Trophoblast cell (in vitro differentiated cells and primary cell): ENCODE measurements around the gene CFAP90.

Experiments used
- DNase-seq, 2 donors: peaks; one replicate each; pipeline ENCODE4 v3.0.0-alpha.2; 2016
- H2AFZ ChIP-seq: 2 replicates; pipeline ENCODE4 v1.6.1; 2013; ENCODE audit warnings: low read length, moderate library complexity, mild to moderate bottlenecking; ENCODE audit not compliant: insufficient read depth, poor library complexity
- H2AK5ac ChIP-seq: 2 replicates; pipeline ENCODE4 v1.6.1; 2013; ENCODE audit warnings: mild to moderate bottlenecking, low read length
- H2BK120ac ChIP-seq: 2 replicates; pipeline ENCODE4 v1.6.1; 2013; ENCODE audit warnings: low read length, mild to moderate bottlenecking, moderate library complexity; ENCODE audit not compliant: insufficient read depth, poor library complexity
- H2BK12ac ChIP-seq: 2 replicates; pipeline ENCODE4 v1.6.1; 2013; ENCODE audit warnings: mild to moderate bottlenecking, low read length, moderate library complexity
- H2BK5ac ChIP-seq: 2 replicates; pipeline ENCODE4 v1.6.1; 2013; ENCODE audit warnings: low read length, low read depth, moderate library complexity, mild to moderate bottlenecking; ENCODE audit not compliant: poor library complexity
- H3K14ac ChIP-seq: 2 replicates; pipeline ENCODE4 v1.6.1; 2013; ENCODE audit warnings: mild to moderate bottlenecking, low read length
- H3K18ac ChIP-seq: 2 replicates; pipeline ENCODE4 v1.6.1; 2013; ENCODE audit warnings: mild to moderate bottlenecking, low read length
- H3K23ac ChIP-seq: 2 replicates; pipeline ENCODE4 v1.6.1; 2013; ENCODE audit warnings: low read length
- H3K27ac ChIP-seq: 2 replicates; pipeline ENCODE4 v1.5.1; 2013; ENCODE audit warnings: low read depth, mild to moderate bottlenecking, inconsistent platforms, low read length, moderate library complexity
- H3K27me3 ChIP-seq: 2 replicates; pipeline ENCODE4 v1.6.1; 2013; ENCODE audit warnings: inconsistent platforms, mild to moderate bottlenecking, low read length, moderate library complexity; ENCODE audit not compliant: insufficient read depth
- H3K36me3 ChIP-seq, 2 experiments: 1 replicate in 1 of 2; 2 replicates in 1 of 2; pipeline ENCODE4 v1.6.1; 2013; ENCODE audit warnings: low read length in 2 of 2, mild to moderate bottlenecking in 2 of 2, moderate library complexity in 1 of 2; ENCODE audit not compliant: insufficient read depth in 2 of 2, control insufficient read depth in 1 of 2
- H3K4ac ChIP-seq: 2 replicates; pipeline ENCODE4 v1.6.1; 2013; ENCODE audit warnings: low read depth, mild to moderate bottlenecking, low read length, moderate library complexity
- H3K4me1 ChIP-seq, 2 experiments: 1 replicate in 1 of 2; 2 replicates in 1 of 2; pipeline ENCODE4 v1.6.1; 2013; ENCODE audit warnings: low read length in 2 of 2, mild to moderate bottlenecking in 2 of 2, moderate library complexity in 1 of 2; ENCODE audit not compliant: insufficient read depth in 2 of 2, control insufficient read depth in 1 of 2
- H3K4me2 ChIP-seq: 2 replicates; pipeline ENCODE4 v1.6.1; 2013; ENCODE audit warnings: inconsistent platforms, mild to moderate bottlenecking, low read length, moderate library complexity
- H3K4me3 ChIP-seq: 2 replicates; pipeline ENCODE4 v1.5.1; 2013; ENCODE audit warnings: mild to moderate bottlenecking, low read depth, low read length, inconsistent platforms
- H3K79me1 ChIP-seq: one replicate; pipeline ENCODE4 v1.6.1; 2013; ENCODE audit warnings: low read length
- H3K79me2 ChIP-seq: 2 replicates; pipeline ENCODE4 v1.6.1; 2013; ENCODE audit warnings: low read length, mild to moderate bottlenecking; ENCODE audit not compliant: control insufficient read depth, insufficient read depth, poor library complexity
- H3K9ac ChIP-seq: 2 replicates; pipeline ENCODE4 v1.6.1; 2013; ENCODE audit warnings: mild to moderate bottlenecking, low read length
- H3K9me3 ChIP-seq: 2 replicates; pipeline ENCODE4 v1.6.1; 2013; ENCODE audit warnings: low read depth, mild to moderate bottlenecking, control low read depth, inconsistent platforms, low read length; ENCODE audit not compliant: insufficient read depth
- H4K12ac ChIP-seq: 2 replicates; pipeline ENCODE4 v1.6.1; 2013; ENCODE audit warnings: low read depth, mild to moderate bottlenecking, low read length, moderate library complexity
- H4K8ac ChIP-seq: 2 replicates; pipeline ENCODE4 v1.6.1; 2013; ENCODE audit warnings: low read depth, mild to moderate bottlenecking, low read length, moderate library complexity
- H4K91ac ChIP-seq: one replicate; pipeline ENCODE4 v1.6.1; 2013; ENCODE audit warnings: low read depth, mild to moderate bottlenecking, low read length, moderate library complexity
- WGBS: extraction: QIAGEN DNeasy Blood & Tissue Kit; methylation state at CpG from one replicate; pipeline ENCODE4 v1.1.7; 2013; ENCODE audit warnings: missing lambda C conversion rate; ENCODE audit not compliant: insufficient read length, insufficient coverage; ENCODE audit errors: extremely low coverage; 5-methylcytosine and 5-hydroxymethylcytosine counted together

The CFAP90 gene

DNA sequence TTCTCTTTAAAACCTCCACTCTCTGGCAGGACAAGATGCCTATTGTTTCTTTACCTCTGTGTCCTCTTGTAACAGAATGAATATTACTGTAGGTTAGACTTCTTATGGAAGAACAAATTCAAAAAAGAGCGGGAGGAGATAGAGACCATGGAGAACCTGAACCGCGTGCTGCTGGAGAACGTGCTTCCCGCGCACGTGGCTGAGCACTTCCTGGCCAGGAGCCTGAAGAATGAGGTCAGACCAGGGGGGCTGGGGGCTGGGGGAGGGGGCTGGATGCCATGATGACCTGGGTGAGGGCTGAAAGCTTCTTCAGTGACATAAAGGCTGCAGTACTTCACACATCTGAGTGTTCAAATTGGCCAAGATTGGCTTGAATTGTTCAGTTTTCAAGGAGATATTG lies 61.4 kb downstream of the CFAP90 start:
- Histone ChIP-seq H2BK120ac (no peak overlapping the region), H4K12ac (no peak overlapping the region), H2AK5ac (no peak overlapping the region), H3K79me1 (no peaks in the 10 kb centered on the region), H3K4me3 (no peak overlapping the region), H3K14ac (no peak overlapping the region), H4K91ac (no peak overlapping the region), H3K27me3 (no peaks in the 10 kb centered on the region), H3K9ac (no peak overlapping the region), H4K8ac (no peak overlapping the region), H3K9me3 (peaks cover 6% of the 10 kb centered on the region), H3K79me2 (no peaks in the 10 kb centered on the region), H3K4me1 (no peaks in the 10 kb centered on the region), H2BK12ac (no peak overlapping the region), H3K23ac (no peak overlapping the region), H3K4ac (no peak overlapping the region), H3K36me3 (no peaks in the 10 kb centered on the region), H2BK5ac (no peak overlapping the region), H3K18ac (no peak overlapping the region), H3K4me2 (no peak overlapping the region), H3K27ac (no peak overlapping the region), H2AFZ (no peak overlapping the region)
- DNase-seq: no peak
- no CpG with 5 or more reads among the region's 7 CpGs for WGBS

DNA sequence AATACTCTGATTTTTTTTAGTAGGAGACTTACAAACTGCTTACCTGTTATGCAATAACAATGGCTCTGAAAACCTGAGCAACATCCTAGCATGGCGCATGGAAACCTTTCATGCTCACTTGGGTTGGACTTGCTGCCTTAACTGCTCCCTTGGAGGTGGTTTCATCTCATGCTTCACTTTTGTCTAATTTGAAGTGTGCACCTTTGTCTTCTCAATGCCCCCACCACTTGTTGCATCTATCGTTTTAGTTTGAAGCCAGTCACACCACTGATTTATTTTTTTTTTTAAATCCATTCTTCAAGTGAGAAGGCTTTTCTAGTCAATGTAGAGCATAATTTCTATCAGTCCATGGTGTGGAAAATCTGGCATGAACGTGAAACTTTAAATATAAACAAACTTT lies 63.2 kb downstream of the CFAP90 start:
- Histone ChIP-seq H3K27me3 (no peaks in the 10 kb centered on the region), H3K79me1 (no peaks in the 10 kb centered on the region), H3K18ac (no peak overlapping the region), H3K23ac (no peak overlapping the region), H3K14ac (no peak overlapping the region), H3K4me3 (no peak overlapping the region), H4K91ac (no peak overlapping the region), H3K4ac (no peak overlapping the region), H2BK120ac (no peak overlapping the region), H3K27ac (no peak overlapping the region), H3K79me2 (no peaks in the 10 kb centered on the region), H3K9ac (no peak overlapping the region), H2BK12ac (no peak overlapping the region), H4K8ac (no peak overlapping the region), H4K12ac (no peak overlapping the region), H3K4me1 (no peaks in the 10 kb centered on the region), H3K9me3 (peaks cover 4% of the 10 kb centered on the region), H2AFZ (no peak overlapping the region), H3K4me2 (no peak overlapping the region), H3K36me3 (no peaks in the 10 kb centered on the region), H2BK5ac (no peak overlapping the region), H2AK5ac (no peak overlapping the region)
- WGBS: no CpG with 5 or more reads among the region's 3 CpGs
- no peak for DNase-seq

DNA sequence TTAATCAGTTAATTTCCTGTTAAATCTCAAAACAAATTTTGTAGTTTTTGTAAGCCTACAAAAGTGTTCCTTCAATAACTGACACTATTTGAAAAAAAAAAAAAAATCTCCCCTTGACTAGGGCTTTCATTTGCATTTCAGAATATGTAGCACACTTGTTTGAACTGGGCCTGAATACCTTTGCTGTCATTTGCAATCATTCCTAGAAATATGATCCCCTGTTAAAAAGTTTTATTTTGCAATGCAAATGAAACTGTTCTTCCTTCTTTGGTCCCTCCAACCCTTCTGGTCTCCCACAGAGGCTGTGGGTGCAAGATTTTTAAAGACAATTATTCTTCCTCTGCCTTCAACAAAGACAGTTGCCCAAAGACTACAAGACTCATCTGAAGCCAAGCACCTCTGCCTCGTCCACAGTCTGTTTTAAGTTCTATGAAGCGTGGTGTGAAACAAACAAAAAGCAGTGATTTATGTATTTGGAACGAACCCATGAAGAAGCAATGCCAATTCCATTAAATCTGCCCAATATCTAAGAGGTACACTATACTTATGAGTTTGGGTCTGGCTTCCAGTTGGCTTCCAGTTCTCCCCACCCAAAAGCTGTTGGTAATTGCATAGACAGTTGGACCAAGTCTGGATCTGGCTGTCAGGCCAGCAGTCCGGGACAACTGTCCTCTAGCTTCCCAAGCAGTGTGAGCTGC lies 66.1 kb downstream of the CFAP90 start:
- H4K12ac ChIP-seq: no peak overlapping the region
- H2BK120ac ChIP-seq: no peak overlapping the region
- H3K14ac ChIP-seq: no peak overlapping the region
- no CpG with 5 or more reads among the region's 4 CpGs for WGBS
- H3K27me3 ChIP-seq: no peaks in the 10 kb centered on the region
- no peak overlapping the region for H3K4me2 ChIP-seq
- H3K23ac ChIP-seq: no peak overlapping the region
- DNase-seq: no peak
- no peak overlapping the region for H3K4ac ChIP-seq
- H3K9me3 ChIP-seq: peaks cover 2% of the 10 kb centered on the region
- H3K79me1 ChIP-seq: no peaks in the 10 kb centered on the region
- H3K4me3 ChIP-seq: no peak overlapping the region
- no peak overlapping the region for H2AK5ac ChIP-seq
- H2BK12ac ChIP-seq: no peak overlapping the region
- no peaks in the 10 kb centered on the region for H3K4me1 ChIP-seq
- no peak overlapping the region for H3K27ac ChIP-seq
- no peak overlapping the region for H4K91ac ChIP-seq
- H3K36me3 ChIP-seq: no peaks in the 10 kb centered on the region
- H2AFZ ChIP-seq: no peak overlapping the region
- no peak overlapping the region for H3K18ac ChIP-seq
- H3K9ac ChIP-seq: no peak overlapping the region
- H2BK5ac ChIP-seq: no peak overlapping the region
- no peaks in the 10 kb centered on the region for H3K79me2 ChIP-seq
- no peak overlapping the region for H4K8ac ChIP-seq

DNA sequence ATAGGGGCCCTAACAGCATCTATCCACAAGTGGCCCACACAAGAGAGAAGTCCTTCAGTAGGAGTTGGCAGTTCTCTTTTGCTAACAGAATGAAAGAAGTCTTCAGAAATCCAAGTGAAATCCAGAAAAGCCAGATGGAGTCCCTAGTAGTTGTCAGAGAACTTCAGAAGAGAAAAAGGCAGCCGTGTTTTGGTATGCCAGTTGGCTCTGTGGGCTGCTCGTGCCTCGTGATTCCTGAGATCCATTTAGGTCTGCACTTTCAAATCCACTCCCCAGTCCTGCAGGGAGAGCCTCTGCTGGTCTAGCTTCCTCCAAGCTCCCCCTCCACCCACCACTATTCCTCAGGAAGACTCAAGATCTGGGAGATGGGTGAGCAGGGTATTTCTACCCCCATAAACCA lies 69.0 kb downstream of the CFAP90 start:
- H4K8ac ChIP-seq: no peak overlapping the region
- H2AK5ac ChIP-seq: no peak overlapping the region
- no peaks in the 10 kb centered on the region for H3K27me3 ChIP-seq
- H2BK5ac ChIP-seq: no peak overlapping the region
- no peak overlapping the region for H2BK120ac ChIP-seq
- DNase-seq: peak in 1 of 2 donors; percentile 70
- no peak overlapping the region for H3K9ac ChIP-seq
- no peaks in the 10 kb centered on the region for H3K79me2 ChIP-seq
- no peak overlapping the region for H3K4ac ChIP-seq
- no peak overlapping the region for H2AFZ ChIP-seq
- no peaks in the 10 kb centered on the region for H3K9me3 ChIP-seq
- H3K4me1 ChIP-seq: no peaks in the 10 kb centered on the region
- H3K4me3 ChIP-seq: no peak overlapping the region
- H2BK12ac ChIP-seq: no peak overlapping the region
- H3K27ac ChIP-seq: no peak overlapping the region
- H4K91ac ChIP-seq: no peak overlapping the region
- H3K36me3 ChIP-seq: no peaks in the 10 kb centered on the region
- H3K18ac ChIP-seq: no peak overlapping the region
- H3K4me2 ChIP-seq: no peak overlapping the region
- no peak overlapping the region for H3K14ac ChIP-seq
- no peaks in the 10 kb centered on the region for H3K79me1 ChIP-seq
- H3K23ac ChIP-seq: no peak overlapping the region
- WGBS: no CpG with 5 or more reads among the region's 3 CpGs
- H4K12ac ChIP-seq: no peak overlapping the region
